ENCODE results near the gene SATB2.

- TF ChIP-seq, protein P1, sequence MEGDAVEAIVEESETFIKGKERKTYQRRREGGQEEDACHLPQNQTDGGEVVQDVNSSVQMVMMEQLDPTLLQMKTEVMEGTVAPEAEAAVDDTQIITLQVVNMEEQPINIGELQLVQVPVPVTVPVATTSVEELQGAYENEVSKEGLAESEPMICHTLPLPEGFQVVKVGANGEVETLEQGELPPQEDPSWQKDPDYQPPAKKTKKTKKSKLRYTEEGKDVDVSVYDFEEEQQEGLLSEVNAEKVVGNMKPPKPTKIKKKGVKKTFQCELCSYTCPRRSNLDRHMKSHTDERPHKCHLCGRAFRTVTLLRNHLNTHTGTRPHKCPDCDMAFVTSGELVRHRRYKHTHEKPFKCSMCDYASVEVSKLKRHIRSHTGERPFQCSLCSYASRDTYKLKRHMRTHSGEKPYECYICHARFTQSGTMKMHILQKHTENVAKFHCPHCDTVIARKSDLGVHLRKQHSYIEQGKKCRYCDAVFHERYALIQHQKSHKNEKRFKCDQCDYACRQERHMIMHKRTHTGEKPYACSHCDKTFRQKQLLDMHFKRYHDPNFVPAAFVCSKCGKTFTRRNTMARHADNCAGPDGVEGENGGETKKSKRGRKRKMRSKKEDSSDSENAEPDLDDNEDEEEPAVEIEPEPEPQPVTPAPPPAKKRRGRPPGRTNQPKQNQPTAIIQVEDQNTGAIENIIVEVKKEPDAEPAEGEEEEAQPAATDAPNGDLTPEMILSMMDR (conservative IDR thresholded peaks at IDR 0.05 in 1 of 2, IDR thresholded peaks at IDR 0.05 in 1 of 2; ENCODE audit: extremely low read depth in 1 of 2, insufficient read depth in 1 of 2, low read depth in 1 of 2, low read length in 2 of 2) = no peak
- TF ChIP-seq EZH2 (IDR thresholded peaks at IDR 0.05; ENCODE audit: borderline replicate concordance, low read length) = no peak
These were observed 17.6 kb downstream of the SATB2 start for GRCh38 chr2:199440118-199440517.
